Epithelial cell of proximal tubule (primary cell): ENCODE measurements around the gene CMTM6. TPM values are rescaled to one million over a fixed set of nuclear protein-coding genes. Genes with fewer than 3 reads are reported as not detected.
"Not testable (repeated sequence)": the region's sequence is repeated elsewhere in the genome, so short reads cannot be mapped to it uniquely, and the experiment has no call there.

Source experiments
- DNase-seq: peaks from one replicate; pipeline ENCODE4 v3.0.0-alpha.2; 2011; ENCODE audit warnings: low read depth
- H3K4me3 ChIP-seq: 2 replicates; pipeline ENCODE4 v1.5.1; 2011; ENCODE audit warnings: low read depth, mild to moderate bottlenecking, low read length
- CTCF ChIP-seq: conservative IDR thresholded peaks from 2 replicates; pipeline ENCODE4 v1.5.1; 2012; ENCODE audit warnings: low read depth, mild to moderate bottlenecking, low read length
- total RNA-seq: library from RNA; depleted of rRNA; stranded (reverse); fragments of >200 nt; gene quantifications from 2 replicates; pipeline ENCODE4 v1.2.3, GENCODE V29; 2015

The CMTM6 gene
- total RNA-seq, 1 donor from 2014 or later = 73.1 TPM

- H3K4me3 ChIP-seq = no peak overlapping the region
- no peak for DNase-seq
- TF ChIP-seq CTCF = no peak
These were observed 33.3 kb downstream of the CMTM6 start for GRCh38 chr3:32469151-32469874.

GRCh38 chr3:32467333-32468070, 35.1 kb downstream of the CMTM6 start:
- TF ChIP-seq CTCF = peak; percentile 94
- DNase-seq = no peak
- H3K4me3 ChIP-seq = peak overlapping the region; percentile 50

- H3K4me3 ChIP-seq, DNase-seq: not testable (repeated sequence)
These were observed 35.8 kb downstream of the CMTM6 start for GRCh38 chr3:32466808-32467207.

GRCh38 chr3:32464726-32465125, 37.9 kb downstream of the CMTM6 start:
- not testable (repeated sequence) for H3K4me3 ChIP-seq, DNase-seq

- DNase-seq, H3K4me3 ChIP-seq: not testable (repeated sequence)
These were observed 39.2 kb downstream of the CMTM6 start for GRCh38 chr3:32463415-32463814.

GRCh38 chr3:32462191-32462986, 40.3 kb downstream of the CMTM6 start:
- DNase-seq, H3K4me3 ChIP-seq: not testable (repeated sequence)

GRCh38 chr3:32460817-32461496, 41.7 kb downstream of the CMTM6 start:
- not testable (repeated sequence) for DNase-seq, H3K4me3 ChIP-seq

- no peak for TF ChIP-seq CTCF
- no peak for DNase-seq
These were observed 42.5 kb downstream of the CMTM6 start for GRCh38 chr3:32460031-32460749.

GRCh38 chr3:32459450-32459849, 43.2 kb downstream of the CMTM6 start:
- TF ChIP-seq CTCF = no peak
- no peak overlapping the region for H3K4me3 ChIP-seq
- no peak for DNase-seq

More at GRCh38 chr3:32460031-32460749, 42.5 kb downstream of the CMTM6 start:
- H3K4me3 ChIP-seq = no peak overlapping the region
